NCI-H345 treated with DMSO at 0.1 percent for 48 hours (cell line): ENCODE data around the gene METRN.

Experiments used
- DNase-seq: peaks from one replicate; lab custom pipeline; 2025; ENCODE audit not compliant: unreplicated experiment; lab: John Stamatoyannopoulos, UW

The METRN gene

DNA sequence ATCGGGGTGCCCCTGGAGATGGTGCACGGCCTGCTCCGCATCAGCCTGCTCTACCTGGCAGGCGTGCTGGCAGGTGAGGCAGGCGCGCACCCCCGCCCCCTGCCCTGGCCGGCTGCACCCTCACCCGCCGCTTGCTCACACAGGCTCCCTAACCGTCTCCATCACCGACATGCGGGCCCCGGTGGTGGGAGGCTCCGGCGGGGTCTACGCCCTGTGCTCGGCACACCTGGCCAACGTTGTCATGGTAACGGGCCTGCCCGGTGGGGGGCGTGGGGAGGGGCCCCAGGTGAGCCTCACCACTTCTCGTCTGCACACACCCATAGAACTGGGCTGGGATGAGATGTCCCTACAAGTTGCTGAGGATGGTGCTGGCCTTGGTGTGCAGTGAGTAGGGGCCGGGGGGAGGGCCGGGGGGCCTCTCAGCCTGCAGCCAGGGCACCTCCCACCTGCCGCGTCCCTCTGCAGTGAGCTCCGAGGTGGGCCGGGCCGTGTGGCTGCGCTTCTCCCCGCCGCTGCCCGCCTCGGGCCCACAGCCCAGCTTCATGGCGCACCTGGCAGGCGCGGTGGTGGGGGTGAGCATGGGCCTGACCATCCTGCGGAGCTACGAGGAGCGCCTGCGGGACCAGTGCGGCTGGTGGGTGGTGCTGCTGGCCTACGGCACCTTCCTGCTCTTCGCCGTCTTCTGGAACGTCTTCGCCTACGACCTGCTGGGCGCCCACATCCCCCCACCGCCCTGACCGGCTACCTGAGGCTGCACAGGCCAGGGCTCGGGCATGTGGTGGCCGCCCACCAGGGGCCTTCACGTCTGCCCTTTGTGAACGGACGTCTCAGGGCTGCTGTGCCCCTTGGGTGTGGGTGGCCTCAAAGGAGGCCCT, 37.4 kb upstream of the METRN start:
- DNase-seq: peak; percentile 61

DNA sequence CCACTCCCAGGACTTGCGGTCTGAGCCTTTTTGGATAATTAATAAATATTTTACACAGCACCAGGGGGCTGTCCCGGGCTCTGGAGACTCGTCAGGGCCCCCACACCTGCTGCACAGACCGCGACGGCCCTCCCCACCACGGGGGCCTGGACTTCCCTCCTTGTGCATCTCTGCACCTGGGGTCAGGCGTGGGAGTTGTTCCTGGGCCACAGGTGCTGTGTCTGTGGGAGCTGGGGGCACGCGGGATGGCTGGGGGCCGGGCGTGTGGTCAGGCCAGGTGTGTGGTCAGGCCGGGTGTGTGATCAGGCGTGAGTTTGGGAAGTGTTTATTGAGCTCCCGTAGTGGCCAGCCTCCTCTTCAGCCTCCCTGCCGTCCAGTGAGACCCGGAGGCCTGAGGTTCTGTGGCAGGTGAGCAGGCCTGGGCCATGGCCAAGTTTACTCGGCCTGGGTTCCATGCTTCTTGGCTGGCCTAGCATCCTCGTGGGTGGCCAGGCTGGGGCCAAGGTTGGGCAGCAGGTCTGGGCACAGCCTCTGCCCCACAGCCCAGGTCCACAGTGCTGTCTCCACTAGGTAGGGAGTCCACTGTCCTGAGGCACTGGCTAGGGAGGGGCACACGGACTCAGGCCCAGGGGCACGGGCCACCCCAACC, 36.6 kb upstream of the METRN start:
- no peak for DNase-seq

DNA sequence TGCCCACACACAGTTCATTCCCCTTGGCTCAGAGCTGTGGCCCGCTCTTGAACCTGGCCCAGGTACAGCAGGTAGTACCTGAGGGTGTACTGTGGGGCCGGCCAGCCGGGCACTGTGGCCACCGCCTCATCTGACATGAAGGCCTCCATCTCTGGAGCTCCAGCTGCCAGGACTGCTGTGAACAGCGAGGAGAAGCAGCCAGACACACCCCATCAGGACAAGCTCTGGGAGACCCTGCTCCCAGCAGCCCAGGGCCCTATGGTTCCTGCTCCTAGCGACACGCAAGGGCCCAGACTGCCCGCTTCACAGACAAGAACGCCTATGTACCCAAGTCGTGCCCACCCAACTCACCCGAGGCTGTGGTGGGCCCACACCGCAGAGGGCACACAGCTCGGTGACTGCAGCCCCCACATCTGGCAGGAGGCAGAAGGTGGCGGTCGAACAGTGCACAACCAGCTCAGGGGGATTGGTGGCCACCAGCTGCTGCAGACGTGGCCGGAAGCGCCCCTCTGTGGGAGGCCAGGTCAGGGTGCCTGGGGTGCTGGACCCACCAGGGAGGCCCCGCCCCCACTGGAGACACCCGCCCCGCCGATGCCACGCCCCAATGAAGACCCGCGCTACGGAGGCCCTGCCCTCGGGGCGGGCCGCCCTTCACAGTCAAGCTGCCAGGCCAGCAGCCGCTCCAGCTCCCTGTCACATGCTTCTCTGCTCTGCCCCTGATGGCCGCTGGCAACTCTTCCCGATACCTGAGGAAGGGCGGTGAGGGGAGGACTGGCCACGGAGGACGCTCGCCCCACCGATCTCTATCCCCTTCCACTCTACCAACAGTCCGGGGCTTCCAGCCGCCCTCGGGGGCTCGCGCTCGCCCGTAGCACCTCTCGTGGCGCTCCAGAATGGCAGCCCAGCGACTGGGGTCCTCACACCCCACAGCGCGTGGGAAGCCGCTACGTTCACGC, 35.8 kb upstream of the METRN start:
- peak; percentile 59 for DNase-seq

- peak; percentile 86 for DNase-seq
Observed at GRCh38 chr16:679814-680624, 34.9 kb upstream of the METRN start, which contains the start of gene STUB1. Gene STUB1 (plus strand): TSS chr16:680410. CDS start chr16:680526, 116 bp downstream.

DNA sequence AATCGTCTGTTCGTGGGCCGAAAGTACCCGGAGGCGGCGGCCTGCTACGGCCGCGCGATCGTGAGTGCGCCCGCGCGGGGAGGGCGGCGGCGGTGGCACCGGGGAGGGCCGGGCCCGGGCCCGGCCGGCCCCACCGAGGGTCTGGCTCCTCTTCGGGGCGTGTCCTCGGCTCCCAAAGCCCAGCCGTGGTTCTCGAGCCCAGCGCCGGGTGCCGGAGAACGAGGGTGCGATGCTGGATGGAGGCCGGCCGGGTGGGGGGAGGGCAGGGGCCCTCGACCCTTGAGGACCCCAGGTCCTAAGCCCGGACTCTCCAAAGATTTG, 34.3 kb upstream of the METRN start:
- DNase-seq: no peak

DNA sequence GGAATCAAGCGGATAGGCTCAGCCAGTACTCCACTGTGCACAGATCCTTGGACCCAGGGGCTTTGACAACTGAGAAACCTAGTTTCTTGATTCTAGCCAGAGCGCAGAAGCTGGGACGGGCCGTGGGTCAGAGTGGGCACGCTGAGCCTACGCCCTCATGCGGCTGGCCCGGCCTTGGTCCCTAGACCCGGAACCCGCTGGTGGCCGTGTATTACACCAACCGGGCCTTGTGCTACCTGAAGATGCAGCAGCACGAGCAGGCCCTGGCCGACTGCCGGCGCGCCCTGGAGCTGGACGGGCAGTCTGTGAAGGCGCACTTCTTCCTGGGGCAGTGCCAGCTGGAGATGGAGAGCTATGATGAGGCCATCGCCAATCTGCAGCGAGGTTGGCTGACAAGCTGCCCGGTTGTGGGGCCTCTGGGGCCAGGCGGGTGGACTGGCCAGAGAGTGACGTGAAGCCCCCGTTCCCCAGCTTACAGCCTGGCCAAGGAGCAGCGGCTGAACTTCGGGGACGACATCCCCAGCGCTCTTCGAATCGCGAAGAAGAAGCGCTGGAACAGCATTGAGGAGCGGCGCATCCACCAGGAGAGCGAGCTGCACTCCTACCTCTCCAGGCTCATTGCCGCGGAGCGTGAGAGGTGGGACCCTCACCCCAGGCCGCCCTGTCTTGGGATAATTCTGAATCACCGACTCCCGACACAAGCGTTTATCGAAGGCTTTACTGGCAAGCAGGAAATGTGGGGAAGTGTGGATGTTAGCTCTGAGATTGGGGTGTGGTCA, 33.8 kb upstream of the METRN start:
- no peak for DNase-seq

- DNase-seq: no peak
Observed at GRCh38 chr16:681746-682427, 33.0 kb upstream of the METRN start.

- DNase-seq: no peak
Observed at GRCh38 chr16:682493-683395, 32.2 kb upstream of the METRN start.

GRCh38 chr16:683396-684070, 31.4 kb upstream of the METRN start:
- DNase-seq: no peak

GRCh38 chr16:684071-684794, 30.7 kb upstream of the METRN start, which contains the start of gene JMJD8:
Gene JMJD8 (minus strand): TSS chr16:684334. CDS start chr16:684319, 15 bp downstream.
- DNase-seq: peak; percentile 92

DNA sequence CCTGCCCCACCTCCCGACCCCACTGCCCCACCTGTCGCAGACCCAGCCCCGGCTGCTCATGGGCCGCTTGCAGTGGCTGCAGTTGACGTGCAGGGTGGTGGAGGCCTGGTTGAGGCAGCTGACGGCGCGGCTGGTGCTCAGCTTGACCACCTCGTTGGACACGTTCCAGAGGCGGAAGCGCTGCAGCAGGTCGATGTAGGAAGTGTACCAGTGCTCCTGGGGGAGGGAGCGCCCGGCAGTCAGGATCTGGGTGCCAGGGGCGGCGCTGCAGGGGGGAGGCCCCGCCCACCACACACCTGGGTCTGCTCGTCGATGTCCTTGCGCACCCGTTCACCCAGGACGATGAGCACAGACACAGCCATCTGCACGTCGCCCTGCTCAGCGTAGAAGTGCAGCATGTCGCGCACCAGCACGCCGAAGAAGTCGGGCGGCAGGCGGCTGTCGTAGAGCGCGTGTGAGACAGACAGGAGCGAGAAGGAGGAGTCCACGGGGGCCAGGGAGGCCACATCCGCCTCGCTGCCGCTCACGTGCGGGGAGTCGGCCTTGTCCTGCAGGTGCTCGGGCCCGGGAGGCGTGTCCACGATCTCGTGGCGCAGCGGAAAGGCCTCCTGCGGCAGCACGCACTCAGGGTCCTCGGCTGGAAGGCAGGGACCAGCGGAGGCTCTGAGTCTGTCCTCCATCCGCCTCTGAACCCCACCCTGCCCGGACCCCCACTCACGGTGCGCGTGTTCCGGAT, 29.8 kb upstream of the METRN start:
- peak; percentile 66 for DNase-seq

DNA sequence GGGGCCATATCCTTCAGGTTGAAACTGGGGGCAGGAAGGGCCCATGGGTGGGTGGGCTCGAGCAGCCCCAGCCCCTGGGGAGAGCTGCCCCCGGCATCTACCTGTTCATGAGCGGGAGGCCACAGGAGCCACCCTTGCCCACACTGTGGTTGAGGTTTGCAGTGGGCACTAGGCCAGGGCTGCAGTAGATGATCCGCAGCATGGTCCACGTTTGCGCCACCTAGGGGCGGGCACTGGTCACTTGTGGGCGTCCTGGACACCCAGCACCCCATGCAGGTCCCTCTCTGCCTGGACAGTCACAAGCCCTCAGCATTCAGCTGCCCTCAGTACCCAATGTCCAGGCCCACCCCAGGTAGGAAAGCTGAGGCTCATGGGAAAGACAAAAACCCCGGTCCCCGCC, 29.0 kb upstream of the METRN start:
- no peak for DNase-seq

- no peak for DNase-seq
Observed at GRCh38 chr16:686459-687260, 28.3 kb upstream of the METRN start.

DNA sequence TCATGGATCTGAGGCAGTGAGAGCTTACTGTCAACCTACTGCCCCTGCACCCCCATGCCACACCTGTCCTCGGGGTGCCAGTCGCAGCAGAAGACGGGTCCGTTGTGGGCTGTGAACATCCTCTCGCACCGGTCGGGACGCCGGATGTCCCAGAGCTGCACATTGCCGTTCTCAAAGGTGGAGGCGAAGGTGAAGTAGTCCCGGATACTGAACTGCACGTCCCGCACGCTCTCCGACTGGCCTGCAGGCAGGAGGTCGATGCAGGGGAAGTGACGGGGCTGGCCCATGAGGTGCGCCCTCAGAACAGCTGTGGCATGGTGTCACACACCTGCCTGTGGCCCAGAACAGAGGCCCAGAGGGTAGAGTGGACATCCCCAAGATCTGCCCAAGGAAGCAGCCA, 27.4 kb upstream of the METRN start:
- DNase-seq: no peak

DNA sequence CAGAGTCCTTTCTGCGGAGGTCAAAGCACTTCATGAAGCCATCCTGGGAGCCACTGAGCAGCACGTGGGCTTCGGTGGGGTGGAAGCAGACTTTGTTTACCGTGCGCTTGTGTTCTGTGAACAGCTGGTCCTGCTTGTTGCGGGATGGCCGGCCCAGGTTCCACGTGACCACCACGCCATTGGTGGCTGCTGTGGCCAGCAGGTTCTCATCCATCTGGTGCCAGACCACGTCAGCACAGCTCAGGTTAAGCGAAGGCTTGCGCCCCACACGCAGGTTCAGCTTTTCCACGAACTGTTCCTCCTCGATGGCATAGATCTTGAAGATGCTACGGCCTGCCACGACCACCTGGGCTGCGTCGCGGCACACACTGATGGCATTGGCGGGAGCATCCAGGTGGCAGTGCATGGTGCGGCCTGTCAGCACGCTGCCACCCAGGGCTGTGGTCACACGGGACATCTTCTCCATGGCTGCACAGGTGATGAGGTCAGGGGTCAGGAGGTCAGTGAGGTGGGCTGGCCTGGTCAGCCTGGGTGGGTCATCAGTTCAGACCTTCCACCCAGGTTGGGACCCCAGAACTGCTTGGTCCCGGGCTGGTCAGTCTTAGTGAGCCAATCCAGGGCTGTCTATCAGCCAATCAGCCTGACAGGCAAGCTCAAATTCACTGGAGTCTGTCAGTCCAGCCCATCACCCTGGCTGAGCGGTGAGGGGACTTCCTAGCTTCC, 25.6 kb upstream of the METRN start:
- DNase-seq: no peak
